Smooth muscle cell of the brain vasculature (primary cell): Measurements from ENCODE around the gene CCDC78.

Experiments used
- DNase-seq: peaks from one replicate; pipeline ENCODE4 v3.0.0-alpha.2; 2012; ENCODE audit warnings: low read depth, low spot score

CCDC78 gene

DNA sequence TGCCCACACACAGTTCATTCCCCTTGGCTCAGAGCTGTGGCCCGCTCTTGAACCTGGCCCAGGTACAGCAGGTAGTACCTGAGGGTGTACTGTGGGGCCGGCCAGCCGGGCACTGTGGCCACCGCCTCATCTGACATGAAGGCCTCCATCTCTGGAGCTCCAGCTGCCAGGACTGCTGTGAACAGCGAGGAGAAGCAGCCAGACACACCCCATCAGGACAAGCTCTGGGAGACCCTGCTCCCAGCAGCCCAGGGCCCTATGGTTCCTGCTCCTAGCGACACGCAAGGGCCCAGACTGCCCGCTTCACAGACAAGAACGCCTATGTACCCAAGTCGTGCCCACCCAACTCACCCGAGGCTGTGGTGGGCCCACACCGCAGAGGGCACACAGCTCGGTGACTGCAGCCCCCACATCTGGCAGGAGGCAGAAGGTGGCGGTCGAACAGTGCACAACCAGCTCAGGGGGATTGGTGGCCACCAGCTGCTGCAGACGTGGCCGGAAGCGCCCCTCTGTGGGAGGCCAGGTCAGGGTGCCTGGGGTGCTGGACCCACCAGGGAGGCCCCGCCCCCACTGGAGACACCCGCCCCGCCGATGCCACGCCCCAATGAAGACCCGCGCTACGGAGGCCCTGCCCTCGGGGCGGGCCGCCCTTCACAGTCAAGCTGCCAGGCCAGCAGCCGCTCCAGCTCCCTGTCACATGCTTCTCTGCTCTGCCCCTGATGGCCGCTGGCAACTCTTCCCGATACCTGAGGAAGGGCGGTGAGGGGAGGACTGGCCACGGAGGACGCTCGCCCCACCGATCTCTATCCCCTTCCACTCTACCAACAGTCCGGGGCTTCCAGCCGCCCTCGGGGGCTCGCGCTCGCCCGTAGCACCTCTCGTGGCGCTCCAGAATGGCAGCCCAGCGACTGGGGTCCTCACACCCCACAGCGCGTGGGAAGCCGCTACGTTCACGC is 47.1 kb downstream of the CCDC78 start:
- DNase-seq = peak; percentile 36

GRCh38 chr16:678209-678857 is 47.9 kb downstream of the CCDC78 start:
- DNase-seq = no peak

GRCh38 chr16:677316-678190 is 48.7 kb downstream of the CCDC78 start:
- DNase-seq = no peak

- no peak for DNase-seq
Measured at GRCh38 chr16:676913-677312, 49.3 kb downstream of the CCDC78 start.

- DNase-seq = no peak
Measured at GRCh38 chr16:676565-676902, 49.7 kb downstream of the CCDC78 start.

GRCh38 chr16:675884-676564 is 50.2 kb downstream of the CCDC78 start:
- DNase-seq = no peak

GRCh38 chr16:674968-675883 is 51.0 kb downstream of the CCDC78 start, which contains the start of gene RHBDL1:
Gene RHBDL1, plus strand, starts transcription at chr16:675671. Its CDS starts 120 bp downstream, at chr16:675791.
- DNase-seq = no peak

DNA sequence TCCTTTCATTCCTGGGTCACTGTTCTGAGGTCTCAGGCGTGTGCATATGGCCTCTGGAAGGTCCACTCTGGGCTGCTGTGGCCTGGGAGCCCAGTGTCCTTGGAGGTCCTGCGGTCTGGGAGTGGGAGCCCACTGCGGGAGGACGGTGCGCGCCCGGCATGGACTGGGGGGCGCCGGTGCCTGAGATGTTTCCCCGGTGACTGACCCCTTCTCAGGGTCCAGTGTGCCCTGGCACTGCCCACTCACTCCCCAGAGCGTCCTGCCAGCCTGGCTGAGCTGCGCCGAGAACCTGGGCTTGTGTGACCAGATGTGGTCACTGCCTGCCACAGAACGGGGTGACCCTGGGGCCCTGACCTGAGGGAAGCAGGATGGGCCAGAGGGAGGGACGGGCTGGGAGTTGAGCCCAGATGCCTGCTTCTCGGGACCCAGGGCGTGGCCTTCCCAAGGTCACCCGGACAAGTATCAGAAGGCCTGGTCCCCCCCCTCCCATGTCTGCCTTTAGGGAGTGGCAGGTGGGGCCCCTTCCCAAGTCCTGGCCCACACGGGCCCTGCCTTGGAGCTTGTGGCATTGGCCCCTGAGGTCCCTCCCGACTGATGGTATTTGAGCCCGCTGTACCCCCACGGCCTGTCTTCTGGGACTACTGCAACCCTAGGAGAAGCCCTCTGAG is 51.9 kb downstream of the CCDC78 start:
- no peak for DNase-seq

DNA sequence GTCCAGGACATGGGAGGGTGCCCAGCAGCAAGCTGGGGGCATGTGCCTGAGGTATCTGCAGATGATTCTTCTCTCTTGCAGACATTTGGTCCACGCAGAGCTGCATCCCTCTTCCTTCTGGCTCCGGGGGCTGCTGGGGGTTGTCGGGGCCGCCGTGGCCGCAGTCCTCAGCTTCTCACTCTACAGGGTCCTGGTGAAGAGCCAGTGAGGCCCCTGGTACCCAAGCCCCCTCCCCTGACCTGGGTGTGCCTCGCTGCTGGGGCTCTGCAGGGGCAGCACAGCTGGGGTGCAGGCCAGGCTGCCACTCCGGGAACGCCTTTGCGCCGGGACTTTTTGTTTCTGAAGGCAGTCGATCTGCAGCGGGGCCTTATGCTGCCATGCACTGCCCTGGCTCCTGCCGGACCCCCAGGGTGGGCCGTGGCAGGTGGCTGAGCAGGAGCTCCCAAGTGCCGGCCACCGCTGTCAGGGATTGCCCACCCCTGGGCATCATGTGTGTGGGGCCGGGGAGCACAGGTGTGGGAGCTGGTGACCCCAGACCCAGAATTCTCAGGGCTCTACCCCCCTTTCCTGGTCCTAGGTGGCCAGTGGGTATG is 52.7 kb downstream of the CCDC78 start:
- DNase-seq = no peak

GRCh38 chr16:672851-673250 is 53.4 kb downstream of the CCDC78 start:
- no peak for DNase-seq
